ENCODE results near the gene DNAH17. TPM values are rescaled to one million over a fixed set of nuclear protein-coding genes. Genes with fewer than 3 reads are reported as not detected.
"Not testable (repeated sequence)": the region's sequence is repeated elsewhere in the genome, so short reads cannot be mapped to it uniquely, and the experiment has no call there.

Gene DNAH17
- polyA plus RNA-seq, 1 experiment = not detected

- no peaks in the 10 kb centered on the region; the same call in 1 of the 2 replicates for H3K9me3 ChIP-seq (ENCODE audit: control insufficient read depth, insufficient read depth, low read length)
- no peak for DNase-seq (ENCODE audit: low read depth, low spot score)
- no peak overlapping the region for H3K4me3 ChIP-seq (ENCODE audit: low read depth, low read length)
- POLR2A ChIA-PET = no interaction called here
- CTCF ChIA-PET = no interaction called here
- TF ChIP-seq CTCF (IDR thresholded peaks at IDR 0.05; ENCODE audit: low read depth, low read length) = no peak
- peaks cover 4% of the 10 kb centered on the region for H3K27me3 ChIP-seq (ENCODE audit: control insufficient read depth, insufficient read depth, low read length)
- no peak overlapping the region for H3K27ac ChIP-seq (ENCODE audit: low read depth, low read length)
These were observed 72.9 kb downstream of the DNAH17 start for GRCh38 chr17:78504156-78504925.

GRCh38 chr17:78503388-78503787, 73.8 kb downstream of the DNAH17 start:
- DNase-seq (ENCODE audit: low read depth, low spot score); H3K27ac ChIP-seq (ENCODE audit: low read depth, low read length); H3K27me3 ChIP-seq (ENCODE audit: control insufficient read depth, insufficient read depth, low read length); H3K9me3 ChIP-seq (ENCODE audit: control insufficient read depth, insufficient read depth, low read length); POLR2A ChIA-PET; H3K4me3 ChIP-seq (ENCODE audit: low read depth, low read length): not testable (repeated sequence)
- CTCF ChIA-PET = interaction anchor here (0.7 kb wide), 1 partner anchor 36 kb away, joined by 6 read pairs; no protein-coding TSS in a partner anchor

GRCh38 chr17:78502611-78503148, 74.5 kb downstream of the DNAH17 start:
- peaks cover 2% of the 10 kb centered on the region for H3K27me3 ChIP-seq (ENCODE audit: control insufficient read depth, insufficient read depth, low read length)
- no peak overlapping the region for H3K27ac ChIP-seq (ENCODE audit: low read depth, low read length)
- ChIA-PET POLR2A (no interaction called here), CTCF (interaction anchor here (0.7 kb wide), 1 partner anchor 35 kb away, joined by 6 read pairs; no protein-coding TSS in a partner anchor)
- TF ChIP-seq CTCF (IDR thresholded peaks at IDR 0.05; ENCODE audit: low read depth, low read length) = no peak
- DNase-seq (ENCODE audit: low read depth, low spot score) = no peak
- no peaks in the 10 kb centered on the region; the same call in 1 of the 2 replicates for H3K9me3 ChIP-seq (ENCODE audit: control insufficient read depth, insufficient read depth, low read length)
- no peak overlapping the region for H3K4me3 ChIP-seq (ENCODE audit: low read depth, low read length)

GRCh38 chr17:78501241-78502036, 75.8 kb downstream of the DNAH17 start:
- no peak overlapping the region for H3K27ac ChIP-seq (ENCODE audit: low read depth, low read length)
- DNase-seq (ENCODE audit: low read depth, low spot score) = no peak
- H3K27me3 ChIP-seq (ENCODE audit: control insufficient read depth, insufficient read depth, low read length) = no peaks in the 10 kb centered on the region
- ChIA-PET CTCF (interaction anchor here (0.9 kb wide), 1 partner anchor 207 kb away, joined by 3 read pairs; no protein-coding TSS in a partner anchor), POLR2A (no interaction called here)
- no peak for TF ChIP-seq CTCF (IDR thresholded peaks at IDR 0.05; ENCODE audit: low read depth, low read length)
- no peak overlapping the region for H3K4me3 ChIP-seq (ENCODE audit: low read depth, low read length)
- no peaks in the 10 kb centered on the region; the same call in 1 of the 2 replicates for H3K9me3 ChIP-seq (ENCODE audit: control insufficient read depth, insufficient read depth, low read length)

- ChIA-PET POLR2A (no interaction called here), CTCF (no interaction called here)
- Histone ChIP-seq H3K27ac (ENCODE audit: low read depth, low read length) (no peak overlapping the region), H3K4me3 (ENCODE audit: low read depth, low read length) (no peak overlapping the region), H3K9me3 (ENCODE audit: control insufficient read depth, insufficient read depth, low read length) (no peaks in the 10 kb centered on the region; the same call in 1 of the 2 replicates), H3K27me3 (ENCODE audit: control insufficient read depth, insufficient read depth, low read length) (no peaks in the 10 kb centered on the region)
- no peak for DNase-seq (ENCODE audit: low read depth, low spot score)
- TF ChIP-seq CTCF (IDR thresholded peaks at IDR 0.05; ENCODE audit: low read depth, low read length) = no peak
These were observed 76.4 kb downstream of the DNAH17 start for GRCh38 chr17:78500806-78501205.
